Spinal cord (tissue), 10 donors: ENCODE data around the gene RAET1G. TPM values are rescaled to one million over a fixed set of nuclear protein-coding genes. Genes with fewer than 3 reads are reported as not detected.

Experiments used
- DNase-seq, 6 donors: peaks; one replicate each; pipeline versions ENCODE4 v3.0.0 to v3.0.0-alpha.2; 2013 to 2015; ENCODE audit warnings: low spot score in 6 of 6, low read depth in 4 of 6
- H3K27ac ChIP-seq: one replicate; pipeline ENCODE4 v1.5.1; 2013; ENCODE audit warnings: low read depth, low read length, control low read depth
- H3K27me3 ChIP-seq: one replicate; pipeline ENCODE4 v1.6.1; 2013; ENCODE audit warnings: low read length; ENCODE audit not compliant: control insufficient read depth, insufficient read depth
- H3K36me3 ChIP-seq: one replicate; pipeline ENCODE4 v1.6.1; 2013; ENCODE audit warnings: low read length; ENCODE audit not compliant: control insufficient read depth, insufficient read depth
- H3K4me1 ChIP-seq: one replicate; pipeline ENCODE4 v1.6.1; 2013; ENCODE audit warnings: low read length; ENCODE audit not compliant: control insufficient read depth, insufficient read depth
- H3K4me3 ChIP-seq: one replicate; pipeline ENCODE4 v1.5.1; 2013; ENCODE audit warnings: low read depth, low read length, control low read depth
- H3K9me3 ChIP-seq: one replicate; pipeline ENCODE4 v1.6.1; 2013; ENCODE audit warnings: low read length; ENCODE audit not compliant: control insufficient read depth, insufficient read depth
- WGBS: methylation state at CpG from one replicate; pipeline ENCODE4 v1.1.5; 2013; ENCODE audit warnings: missing lambda C conversion rate; ENCODE audit not compliant: insufficient coverage; 5-methylcytosine and 5-hydroxymethylcytosine counted together
- polyA plus RNA-seq, 2 donors: library from polyadenylated mRNA; unstranded; fragments of 120-200 nt; gene quantifications; one replicate each; pipeline ENCODE4 v1.2.1, GENCODE V29; 2013; ENCODE audit not compliant: insufficient read length in 2 of 2
- total RNA-seq, 2 donors: library from RNA; depleted of rRNA in 1 of 2; stranded (reverse); fragments of 120-200 nt in 1 of 2; fragments of >200 nt in 1 of 2; gene quantifications; one replicate each; pipeline versions ENCODE4 v1.2.3 to v1.2.4, GENCODE V29; 2013 to 2014
- donor health status: healthy.

Gene RAET1G
- total and polyA plus RNA-seq, 4 donors: 0.70 to 1.7 TPM; not detected in 2

DNA sequence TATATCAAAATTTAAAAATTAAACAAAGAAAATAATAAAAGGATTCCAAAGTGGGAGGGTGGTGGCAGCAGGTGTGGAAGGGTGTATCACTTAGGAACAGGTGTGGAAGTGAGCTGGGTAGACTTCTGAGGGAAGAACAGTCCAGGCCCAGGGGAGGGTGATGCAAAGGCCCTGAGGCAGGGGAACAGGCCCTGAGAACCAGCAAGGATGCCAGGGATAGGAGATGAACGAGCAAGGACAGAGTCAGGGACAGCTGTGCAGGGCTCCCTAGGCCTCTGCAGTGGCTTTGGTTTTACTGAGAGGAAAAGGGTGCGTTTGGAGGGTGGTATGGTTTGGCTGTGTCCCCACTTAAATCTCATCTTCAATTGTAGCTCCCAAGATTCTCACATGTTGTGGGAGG is 15.6 kb downstream of the RAET1G start:
- WGBS: 64% methylated on average over 1 of the region's 2 CpGs
- Histone ChIP-seq H3K4me3 (no peak overlapping the region), H3K27ac (no peak overlapping the region), H3K27me3 (no peaks in the 10 kb centered on the region), H3K9me3 (peaks cover 6% of the 10 kb centered on the region), H3K4me1 (no peaks in the 10 kb centered on the region), H3K36me3 (peaks cover 8% of the 10 kb centered on the region)
- no peak for DNase-seq

- H3K4me1 ChIP-seq: no peaks in the 10 kb centered on the region
- peaks cover 8% of the 10 kb centered on the region for H3K36me3 ChIP-seq
- DNase-seq: no peak
- no peak overlapping the region for H3K27ac ChIP-seq
- 87% methylated on average over 3 of the region's 4 CpGs for WGBS
- no peaks in the 10 kb centered on the region for H3K27me3 ChIP-seq
- no peak overlapping the region for H3K4me3 ChIP-seq
- peaks cover 6% of the 10 kb centered on the region for H3K9me3 ChIP-seq
Measured at GRCh38 chr6:149906405-149906804, 16.5 kb downstream of the RAET1G start.

- Histone ChIP-seq H3K4me3 (no peak overlapping the region), H3K36me3 (peaks cover 8% of the 10 kb centered on the region), H3K27me3 (no peaks in the 10 kb centered on the region), H3K27ac (no peak overlapping the region), H3K4me1 (no peaks in the 10 kb centered on the region), H3K9me3 (peaks cover 6% of the 10 kb centered on the region)
- no peak for DNase-seq
- WGBS: 83% methylated on average over 6 of the region's 6 CpGs
Measured at GRCh38 chr6:149905911-149906371, 17.0 kb downstream of the RAET1G start.

DNA sequence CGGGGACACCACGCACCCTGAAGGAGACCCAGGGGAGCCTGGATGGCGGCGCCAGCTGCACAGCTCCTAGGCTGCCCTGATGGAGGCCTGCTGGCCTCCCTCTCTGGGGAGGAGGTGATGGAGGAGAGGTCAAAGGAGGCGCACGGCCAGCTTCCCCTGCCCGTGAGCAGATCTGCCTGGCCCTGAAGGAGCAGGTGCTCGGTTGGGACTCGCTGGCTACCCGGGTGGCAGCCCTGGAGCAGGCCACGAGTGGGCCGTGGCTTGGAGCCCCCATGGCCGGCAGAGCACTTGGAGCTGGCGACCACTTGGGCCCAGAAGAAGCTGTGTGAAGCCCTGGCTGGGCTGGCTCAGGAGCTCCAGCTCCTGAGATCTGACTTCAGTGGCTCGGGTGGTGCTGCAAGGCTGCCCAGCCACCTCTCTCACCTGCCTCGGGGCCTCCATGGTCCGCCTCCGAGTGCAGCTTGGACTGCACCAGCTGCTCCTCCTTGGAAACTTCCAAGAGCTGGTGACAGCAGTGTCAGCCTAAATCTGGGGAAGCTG is 17.5 kb downstream of the RAET1G start:
- 92% methylated on average over 18 of the region's 18 CpGs for WGBS
- H3K4me3 ChIP-seq: no peak overlapping the region
- DNase-seq: no peak

DNA sequence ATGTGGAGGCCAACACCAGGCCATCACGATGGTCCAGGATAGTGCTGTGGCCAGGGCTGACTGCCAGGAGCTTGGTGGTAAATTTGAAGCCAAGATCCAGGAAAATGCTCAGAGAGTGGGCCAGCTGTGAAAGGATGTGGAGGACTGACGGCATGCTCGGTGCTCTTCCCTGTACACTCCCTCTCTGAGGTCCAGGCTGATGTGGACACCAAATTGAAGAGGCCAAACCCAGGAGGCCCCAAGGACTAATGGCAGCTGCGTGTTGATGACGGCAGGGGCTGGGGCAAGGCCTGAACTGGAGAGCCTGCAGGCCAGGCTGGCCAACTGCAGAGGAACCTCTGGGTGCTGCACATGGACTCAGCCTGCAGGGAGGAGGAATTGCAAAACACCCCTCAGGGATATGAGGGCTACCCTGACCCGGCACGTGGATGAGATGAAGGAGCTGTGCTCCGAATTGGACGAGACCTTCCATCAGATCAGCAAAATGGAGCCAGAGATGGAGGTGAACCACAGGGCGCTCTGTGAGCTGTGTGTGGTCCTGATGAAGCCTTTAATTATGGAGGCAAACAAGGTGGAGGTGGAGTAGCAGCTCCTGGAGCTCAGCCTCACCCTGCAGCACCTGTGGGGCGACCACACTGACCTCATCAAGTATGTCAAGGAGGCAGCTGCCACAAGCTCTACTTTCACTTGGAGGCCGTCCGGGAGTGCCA is 18.1 kb downstream of the RAET1G start:
- no peak overlapping the region for H3K27ac ChIP-seq
- H3K4me3 ChIP-seq: no peak overlapping the region
- no peak for DNase-seq
- H3K36me3 ChIP-seq: peaks cover 5% of the 10 kb centered on the region
- H3K4me1 ChIP-seq: no peaks in the 10 kb centered on the region
- no peaks in the 10 kb centered on the region for H3K27me3 ChIP-seq
- peaks cover 6% of the 10 kb centered on the region for H3K9me3 ChIP-seq
- WGBS: 95% methylated on average over 13 of the region's 13 CpGs

More for the DNA sequence above, 17.5 kb downstream of the RAET1G start:
- no peak overlapping the region for H3K27ac ChIP-seq
- peaks cover 6% of the 10 kb centered on the region for H3K9me3 ChIP-seq
- H3K36me3 ChIP-seq: peaks cover 5% of the 10 kb centered on the region
- no peaks in the 10 kb centered on the region for H3K4me1 ChIP-seq
- H3K27me3 ChIP-seq: no peaks in the 10 kb centered on the region

DNA sequence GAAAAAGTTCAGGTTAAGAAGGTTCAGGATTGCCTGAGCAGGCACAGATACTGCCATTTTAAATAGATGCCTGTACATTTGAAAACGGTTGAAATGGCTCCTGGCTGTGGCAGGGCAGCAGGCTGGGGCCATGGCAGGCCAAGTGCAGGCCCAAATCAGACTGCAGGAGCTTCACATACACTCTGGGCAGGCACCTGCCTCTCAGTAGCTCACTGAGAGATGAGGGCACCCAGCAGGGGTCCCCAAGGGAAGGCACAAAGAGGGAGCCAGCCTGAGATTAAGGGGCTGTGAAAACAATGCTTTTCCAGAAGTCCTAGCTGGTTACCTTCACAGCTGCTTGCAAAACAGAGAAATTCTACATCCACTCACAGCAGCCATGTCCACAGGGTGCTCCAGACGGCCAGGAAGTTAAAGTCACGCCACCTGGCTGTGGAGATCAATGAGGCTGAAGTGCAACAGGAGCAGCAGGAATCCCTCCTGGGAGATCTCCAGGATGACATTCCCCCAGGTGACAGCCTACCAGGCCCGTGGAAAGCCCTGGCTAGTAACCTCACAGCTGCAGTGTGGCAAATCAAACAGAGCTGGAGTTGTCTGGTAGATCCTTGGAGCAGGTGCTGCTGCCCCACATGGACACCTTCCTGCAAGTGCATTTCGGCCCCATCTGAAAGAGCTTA is 18.8 kb downstream of the RAET1G start:
- Histone ChIP-seq H3K27me3 (no peaks in the 10 kb centered on the region), H3K9me3 (peaks cover 6% of the 10 kb centered on the region), H3K27ac (no peak overlapping the region), H3K4me3 (no peak overlapping the region), H3K36me3 (peaks cover 5% of the 10 kb centered on the region), H3K4me1 (no peaks in the 10 kb centered on the region)
- DNase-seq: no peak
- 74% methylated on average over 5 of the region's 5 CpGs for WGBS

DNA sequence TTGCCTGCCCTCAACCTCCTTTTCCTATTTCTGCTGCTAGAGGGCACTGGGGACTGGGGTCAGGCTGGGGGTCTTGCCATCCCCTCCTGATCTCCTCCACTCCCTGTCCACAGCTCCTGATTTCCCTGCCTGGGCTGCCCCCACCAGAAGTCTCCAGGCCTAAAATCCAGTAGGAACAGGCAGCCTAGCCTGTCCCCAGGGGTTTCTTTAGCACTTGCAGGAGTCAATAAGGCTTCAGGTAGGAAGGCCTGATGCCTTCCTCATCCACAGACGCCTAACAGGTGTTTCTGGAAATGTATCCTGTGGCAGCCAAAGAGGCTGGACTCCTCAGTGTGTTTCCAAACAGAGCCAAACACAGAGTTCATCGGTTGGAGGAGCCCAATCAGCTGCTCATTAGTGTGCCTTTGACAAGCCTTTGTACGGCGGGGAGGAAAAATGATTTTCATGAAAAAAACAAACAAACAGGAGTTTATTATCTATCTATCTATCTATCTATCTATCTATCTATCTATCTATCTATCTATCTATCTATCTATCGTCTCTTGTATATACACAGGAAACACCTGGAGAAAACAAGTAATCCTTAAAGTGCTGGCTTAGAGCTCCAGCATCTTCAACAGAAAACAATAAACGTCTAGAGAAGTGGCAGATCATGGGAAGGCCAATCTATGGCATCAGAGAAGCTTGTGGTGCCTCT is 21.3 kb downstream of the RAET1G start:
- Histone ChIP-seq H3K36me3 (peaks cover 5% of the 10 kb centered on the region), H3K27me3 (no peaks in the 10 kb centered on the region), H3K4me3 (no peak overlapping the region), H3K4me1 (no peaks in the 10 kb centered on the region), H3K9me3 (no peaks in the 10 kb centered on the region), H3K27ac (no peak overlapping the region)
- WGBS: 100% methylated on average over 2 of the region's 6 CpGs
- no peak for DNase-seq

DNA sequence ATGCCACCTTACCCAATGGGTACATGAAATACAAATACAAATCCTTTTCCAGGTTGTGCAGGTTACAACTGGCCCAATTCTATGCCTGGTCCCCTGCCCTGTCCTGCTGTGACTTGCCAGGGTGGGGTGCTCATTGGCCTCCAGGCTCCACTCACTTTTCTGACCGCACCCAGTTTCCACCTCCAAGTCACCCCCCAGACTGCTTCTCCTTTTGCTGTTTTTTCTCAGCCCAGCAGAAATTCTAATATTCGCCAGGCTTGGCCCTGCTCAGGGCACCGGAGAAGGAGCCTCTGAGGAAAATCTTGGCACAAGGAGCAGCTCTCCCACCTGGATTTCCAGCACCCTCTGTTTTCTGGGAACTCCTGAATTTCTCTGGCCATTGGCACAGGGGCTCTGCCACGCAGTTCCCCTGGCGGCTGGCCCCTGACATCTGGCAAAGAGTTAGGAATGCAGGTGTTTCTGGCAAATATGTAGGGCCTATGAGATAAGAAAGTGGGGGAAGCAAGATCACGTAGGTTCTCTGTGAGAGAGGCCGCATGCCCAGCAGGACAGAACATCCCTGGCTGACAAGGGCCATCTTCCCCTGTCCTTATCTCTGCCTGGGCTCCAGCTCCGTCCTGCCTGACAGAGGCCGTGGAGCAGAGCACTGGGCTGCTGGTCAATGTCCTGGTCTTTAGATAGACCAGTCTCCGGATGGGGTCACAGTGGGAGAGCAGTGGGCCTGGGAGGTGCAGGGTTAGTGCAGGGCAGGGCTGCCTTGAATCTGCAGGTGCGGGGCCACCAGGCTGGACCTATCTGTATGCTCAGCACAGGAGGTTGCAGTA is 22.1 kb downstream of the RAET1G start:
- Histone ChIP-seq H3K4me1 (no peaks in the 10 kb centered on the region), H3K4me3 (no peak overlapping the region), H3K27ac (no peak overlapping the region), H3K27me3 (no peaks in the 10 kb centered on the region), H3K36me3 (peaks cover 5% of the 10 kb centered on the region), H3K9me3 (no peaks in the 10 kb centered on the region)
- WGBS: 91% methylated on average over 10 of the region's 11 CpGs
- DNase-seq: no peak
